H1 (cell line): ENCODE data around the gene IMP3. TPM values are rescaled to one million over a fixed set of nuclear protein-coding genes. Genes with fewer than 3 reads are reported as not detected.

ENCODE experiments used
- CTCF ChIA-PET: fragments of 300-600 bp; sonication (Branson Sonifier 250); formaldehyde crosslinking; loops from one replicate; lab custom pipeline; 2021; ENCODE audit not compliant: partially characterized antibody; lab: Charles Lee
- POLR2A ChIA-PET: fragments of 300-600 bp; sonication (Branson Sonifier 250); formaldehyde crosslinking; loops from one replicate; lab custom pipeline; 2021; ENCODE audit warnings: inconsistent platforms; ENCODE audit not compliant: partially characterized antibody; lab: Charles Lee
- DNase-seq, 2 experiments: peaks; one replicate each; pipeline versions ENCODE4 v3.0.0 to v3.0.0-alpha.2; 2010 to 2022; ENCODE audit warnings: low spot score in 2 of 2, low read depth in 1 of 2, mixed read lengths in 1 of 2
- FAIRE-seq: peaks from 2 replicates; lab custom pipeline; 2011; peaks lifted over from hg19 to GRCh38; lab: Jason Lieb, UNC
- H2AFZ ChIP-seq: 2 replicates; pipeline ENCODE4 v1.8.1; 2012; ENCODE audit warnings: low read length, inconsistent platforms
- H2AK5ac ChIP-seq: 2 replicates; pipeline ENCODE4 v1.6.1; 2013; ENCODE audit warnings: low read depth, low read length
- H2BK120ac ChIP-seq: replicated peaks from 2 replicates; pipeline ENCODE3; 2013; ENCODE audit warnings: low read depth, low read length, inconsistent platforms
- H2BK12ac ChIP-seq: 2 replicates; pipeline ENCODE4 v1.6.1; 2013; ENCODE audit warnings: low read depth, low read length
- H2BK15ac ChIP-seq: 2 replicates; pipeline ENCODE4 v1.6.1; 2013; ENCODE audit warnings: low read length
- H2BK20ac ChIP-seq: 2 replicates; pipeline ENCODE4 v1.6.1; 2013; ENCODE audit warnings: low read length
- H2BK5ac ChIP-seq: 2 replicates; pipeline ENCODE4 v1.6.1; 2013; ENCODE audit warnings: low read depth, low read length
- H3K14ac ChIP-seq: 2 replicates; pipeline ENCODE4 v1.6.1; 2013; ENCODE audit warnings: inconsistent platforms; ENCODE audit not compliant: insufficient read length
- H3K18ac ChIP-seq: 2 replicates; pipeline ENCODE4 v1.6.1; 2013; ENCODE audit warnings: low read length; ENCODE audit errors: extremely low read depth
- H3K23ac ChIP-seq: 2 replicates; pipeline ENCODE4 v1.6.1; 2013; ENCODE audit warnings: inconsistent platforms; ENCODE audit not compliant: insufficient read length
- H3K23me2 ChIP-seq: 2 replicates; pipeline ENCODE4 v1.6.1; 2013; ENCODE audit warnings: low read depth, low read length
- H3K27ac ChIP-seq: 2 replicates; pipeline ENCODE4 v1.6.1; 2011; ENCODE audit warnings: low read depth, low read length, inconsistent platforms
- H3K27me3 ChIP-seq, 4 experiments: replicated peaks in 1 of 4; 1 replicate in 1 of 4; 2 replicates in 3 of 4; pipeline versions ENCODE4 v1.6.1 to v1.8.1; 2011 to 2013; ENCODE audit warnings: low read length in 3 of 4, mild to moderate bottlenecking in 3 of 4, inconsistent platforms in 2 of 4, mixed read lengths in 2 of 4, moderate library complexity in 1 of 4; ENCODE audit not compliant: control insufficient read depth in 3 of 4, insufficient read depth in 3 of 4; ENCODE audit errors: extremely low read depth in 1 of 4
- H3K36me3 ChIP-seq, 4 experiments: 2 replicates each; pipeline versions ENCODE4 v1.6.1 to v1.8.1; 2011 to 2013; ENCODE audit warnings: mild to moderate bottlenecking in 4 of 4, low read length in 3 of 4, moderate library complexity in 2 of 4, control low read depth in 1 of 4, inconsistent platforms in 1 of 4; ENCODE audit not compliant: insufficient read depth in 4 of 4, control insufficient read depth in 2 of 4
- H3K4ac ChIP-seq: replicated peaks from 2 replicates; pipeline ENCODE3; 2013; ENCODE audit warnings: low read length, low read depth, mixed read lengths, inconsistent platforms; ENCODE audit not compliant: insufficient read length
- H3K4me1 ChIP-seq, 4 experiments: replicated peaks in 1 of 4; 1 replicate in 1 of 4; 2 replicates in 3 of 4; pipeline versions ENCODE4 v1.6.1 to v1.8.1; 2011 to 2013; ENCODE audit warnings: low read length in 3 of 4, inconsistent platforms in 2 of 4, mixed read lengths in 1 of 4; ENCODE audit not compliant: insufficient read depth in 4 of 4, control insufficient read depth in 3 of 4
- H3K4me2 ChIP-seq, 2 experiments: 2 replicates each; pipeline versions ENCODE4 v1.6.1 to v1.8.1; 2011 to 2013; ENCODE audit warnings: low read depth in 2 of 2, low read length in 2 of 2, control low read depth in 1 of 2, inconsistent platforms in 1 of 2, mild to moderate bottlenecking in 1 of 2; ENCODE audit not compliant: insufficient read depth in 1 of 2
- H3K4me3 ChIP-seq, 4 experiments: fragments of 200-600, 300-600 bp in 1 of 4; sonication (generic), shearing (Covaris generic), sonication (Bioruptor Twin) in 1 of 4; 2 replicates each; pipeline versions ENCODE4 v1.5.1 to v1.8.1; 2011 to 2016; ENCODE audit warnings: low read length in 4 of 4, low read depth in 3 of 4, control low read depth in 2 of 4, inconsistent platforms in 2 of 4, mild to moderate bottlenecking in 2 of 4, mixed read lengths in 1 of 4, moderate library complexity in 1 of 4; ENCODE audit not compliant: insufficient read depth in 2 of 4; ENCODE audit errors: extremely low read depth in 1 of 4
- H3K56ac ChIP-seq: replicated peaks from 2 replicates; pipeline ENCODE3; 2013; ENCODE audit warnings: low read depth, mild to moderate bottlenecking, mixed read lengths, low read length, inconsistent platforms; ENCODE audit not compliant: insufficient read length
- H3K79me1 ChIP-seq: 2 replicates; pipeline ENCODE4 v1.6.1; 2013; ENCODE audit warnings: low read depth, low read length, control low read depth
- H3K79me2 ChIP-seq, 2 experiments: 2 replicates each; pipeline versions ENCODE4 v1.6.1 to v1.8.1; 2012 to 2013; ENCODE audit warnings: low read length in 2 of 2, mild to moderate bottlenecking in 2 of 2, inconsistent platforms in 1 of 2; ENCODE audit not compliant: insufficient read depth in 2 of 2, control insufficient read depth in 1 of 2
- H3K9ac ChIP-seq, 4 experiments: replicated peaks in 1 of 4; 1 replicate in 1 of 4; 2 replicates in 3 of 4; pipeline versions ENCODE4 v1.6.1 to v1.8.1; 2011 to 2013; ENCODE audit warnings: low read depth in 3 of 4, low read length in 3 of 4, control low read depth in 2 of 4, mild to moderate bottlenecking in 2 of 4, moderate library complexity in 2 of 4, inconsistent platforms in 1 of 4; ENCODE audit errors: extremely low read depth in 1 of 4
- H3K9me3 ChIP-seq, 2 experiments: 2 replicates each; pipeline versions ENCODE4 v1.6.1 to v1.8.1; 2012 to 2013; ENCODE audit warnings: mild to moderate bottlenecking in 2 of 2, moderate library complexity in 2 of 2, control low read depth in 1 of 2, inconsistent platforms in 1 of 2, low read depth in 1 of 2, low read length in 1 of 2, mixed read lengths in 1 of 2; ENCODE audit not compliant: insufficient read depth in 2 of 2
- H4K20me1 ChIP-seq, 2 experiments: replicated peaks in 1 of 2; 2 replicates each; pipeline versions ENCODE3 to v1.8.1; 2011 to 2013; ENCODE audit warnings: inconsistent platforms in 2 of 2, low read length in 2 of 2, mild to moderate bottlenecking in 1 of 2; ENCODE audit not compliant: insufficient read depth in 2 of 2, control insufficient read depth in 1 of 2
- H4K5ac ChIP-seq: 2 replicates; pipeline ENCODE4 v1.6.1; 2013; ENCODE audit warnings: low read length, low read depth, mixed read lengths, inconsistent platforms; ENCODE audit not compliant: insufficient read length
- H4K8ac ChIP-seq: 2 replicates; pipeline ENCODE4 v1.8.0; 2013; ENCODE audit warnings: mild to moderate bottlenecking, moderate library complexity, low read length, inconsistent platforms; ENCODE audit not compliant: insufficient read depth; ENCODE audit errors: extremely low read depth
- H4K91ac ChIP-seq: replicated peaks from 2 replicates; pipeline ENCODE3; 2013; ENCODE audit warnings: low read length, mixed read lengths, inconsistent platforms; ENCODE audit not compliant: insufficient read length
- CREB1 ChIP-seq: IDR thresholded peaks from 2 replicates; pipeline ENCODE4 v1.6.1; 2012; ENCODE audit warnings: inconsistent platforms
- CTBP2 ChIP-seq: IDR thresholded peaks from 2 replicates; pipeline ENCODE4 v1.7.0; 2011; ENCODE audit warnings: borderline replicate concordance, mild to moderate bottlenecking, moderate library complexity, mixed read lengths, low read length; ENCODE audit not compliant: insufficient read depth, insufficient read length
- HDAC6 ChIP-seq: IDR thresholded peaks from one replicate; pipeline ENCODE4 v1.7.1; 2012; ENCODE audit warnings: low read depth, mild to moderate bottlenecking, inconsistent platforms, low read length, moderate library complexity
- PHF8 ChIP-seq: fragments of 200-600 bp; sonication (generic); conservative IDR thresholded peaks from 2 replicates; pipeline ENCODE4 v1.7.1; 2012; ENCODE audit warnings: low read depth, mild to moderate bottlenecking, inconsistent platforms, low read length, moderate library complexity
- TAF7 ChIP-seq: optimal IDR thresholded peaks from 2 replicates; pipeline ENCODE3; 2011; ENCODE audit warnings: low read depth, mild to moderate bottlenecking, inconsistent platforms, low read length, moderate library complexity, borderline replicate concordance
- WGBS, 2 experiments: shearing (Covaris generic) in 1 of 2; methylation state at CpG; one replicate each; pipeline versions ENCODE4 v1.1.6 to v1.1.7; 2013 to 2015; ENCODE audit warnings: low lambda C conversion rate in 2 of 2, mixed read lengths in 2 of 2, inconsistent platforms in 1 of 2, low coverage in 1 of 2, missing lambda C conversion rate in 1 of 2; ENCODE audit not compliant: insufficient replicate concordance in 2 of 2, insufficient coverage in 1 of 2, insufficient read length in 1 of 2; ENCODE audit errors: extremely low coverage in 1 of 2, missing lambda C conversion rate in 1 of 2; 5-methylcytosine and 5-hydroxymethylcytosine counted together
- polyA plus RNA-seq, 7 experiments: library from polyadenylated mRNA; depleted of rRNA in 3 of 7; stranded (reverse) in 5 of 7; unstranded in 2 of 7; fragments of >200 nt in 5 of 7; fragments of 200-250 nt in 2 of 7; gene quantifications; 1 replicate in 5 of 7; 2 replicates in 1 of 7; 4 replicates in 1 of 7; pipeline versions ENCODE4 v1.2.1 to v1.2.3, GENCODE V29; 2011 to 2013; ENCODE audit warnings: missing spikeins in 2 of 7, mixed read lengths in 2 of 7
- total RNA-seq: library from RNA; stranded (reverse); fragmentation: NEBNext Ultra II Directional; extraction: Animal tissue kit (Norgen Biotek cat#: 25700); gene quantifications from 2 replicates; pipeline ENCODE4 v1.2.1, GENCODE V29; 2021
- TF ChIP-seq, protein P1 (sequence below), 3 experiments: IDR thresholded peaks; 1 replicate in 2 of 3; 2 replicates in 1 of 3; pipeline versions ENCODE4 v1.5.1 to v1.6.1; 2011; ENCODE audit warnings: low read length in 3 of 3, mild to moderate bottlenecking in 3 of 3, inconsistent platforms in 2 of 3, low read depth in 1 of 3, moderate library complexity in 1 of 3; ENCODE audit not compliant: insufficient read depth in 1 of 3; ENCODE audit errors: control extremely low read depth in 1 of 3
- TF ChIP-seq, protein P2 (sequence below): IDR thresholded peaks from 2 replicates; pipeline ENCODE4 v1.6.1; 2012; ENCODE audit warnings: inconsistent platforms
- TF ChIP-seq, protein P3 (sequence below): IDR thresholded peaks from 2 replicates; pipeline ENCODE4 v1.6.1; 2011; ENCODE audit warnings: low read length, improper control_type of control experiment

The IMP3 gene
- total and polyA plus RNA-seq, 2 of the 8 experiments (the other 6 are each of a cell fraction or from before 2014, with no cell fraction given), result 114 to 273 TPM

DNA sequence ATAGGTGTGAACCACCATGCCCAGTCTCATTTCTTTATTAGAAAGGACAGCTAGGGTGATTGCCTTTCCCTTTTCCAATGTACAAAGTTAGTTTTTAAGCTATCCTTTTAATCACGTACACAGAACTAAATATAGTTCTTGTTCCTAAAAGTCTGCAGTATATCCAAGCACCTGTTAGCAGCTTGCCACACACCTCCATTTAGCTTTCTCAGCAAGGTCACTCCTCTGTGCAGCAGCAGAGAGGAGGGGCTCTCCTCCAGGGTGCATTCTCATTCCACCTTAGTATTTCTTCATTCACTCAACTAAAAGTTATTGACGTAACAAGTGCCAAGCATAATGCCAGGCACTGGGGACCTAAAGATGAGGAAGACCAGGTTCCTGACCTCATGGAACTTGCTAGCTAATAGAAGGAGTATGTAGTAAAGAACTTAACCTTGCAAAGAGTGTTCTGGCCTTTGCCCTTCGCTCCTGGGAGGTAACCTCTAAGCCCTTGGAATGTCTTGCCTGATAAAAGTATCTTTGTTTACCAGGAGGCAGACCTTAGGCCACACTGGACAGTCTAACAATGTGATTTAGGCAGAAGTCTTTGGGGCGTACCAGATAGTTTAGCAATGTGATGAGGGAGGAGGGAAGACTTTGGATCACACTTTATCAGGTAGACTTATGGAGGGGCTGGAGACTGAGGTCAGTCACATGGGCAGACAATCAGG lies 48.2 kb downstream of the IMP3 start:
- Histone ChIP-seq H3K23me2 (no peaks in the 10 kb centered on the region), H3K4ac (no peak overlapping the region), H4K5ac (no peak overlapping the region), H3K4me2 (no peak overlapping the region), H2BK12ac (no peak overlapping the region), H3K14ac (no peak overlapping the region), H3K4me3 (no peak overlapping the region), H3K18ac (no peak overlapping the region), H3K9ac (no peak overlapping the region), H3K27me3 (no peaks in the 10 kb centered on the region), H3K23ac (no peak overlapping the region), H2BK15ac (no peak overlapping the region), H3K9me3 (no peaks in the 10 kb centered on the region), H2BK5ac (no peak overlapping the region), H3K4me1 (no peaks in the 10 kb centered on the region), H4K91ac (no peak overlapping the region), H3K36me3 (peaks cover 0 to 5% (median 1%) of the 10 kb centered on the region in 4 experiments; a peak in 3 of 8 replicates), H3K79me2 (no peaks in the 10 kb centered on the region), H3K27ac (no peak overlapping the region), H4K8ac (no peak overlapping the region), H3K79me1 (no peaks in the 10 kb centered on the region), H2BK120ac (no peak overlapping the region), H2AK5ac (no peak overlapping the region), H4K20me1 (no peaks in the 10 kb centered on the region), H3K56ac (no peak overlapping the region), H2AFZ (no peak overlapping the region), H2BK20ac (no peak overlapping the region)
- DNase-seq, result no peak
- POLR2A ChIA-PET, result interaction anchor here (1.0 to 2.7 kb wide), 4 partner anchors 8 to 168 kb away, joined by 3 to 9 read pairs (median 4); partner anchors contain the start of gene PTPN9
- 97% methylated on average over 4 of the region's 4 CpGs; no CpG with 5 or more reads in 1 of the 2 experiments for WGBS, 2 experiments
- no peak for FAIRE-seq
- CTCF ChIA-PET, result interaction anchor here (0.9 to 4.2 kb wide), 6 partner anchors 10 to 223 kb away, joined by 3 to 23 read pairs (median 3); partner anchors contain the start of gene MAN2C1
- TF ChIP-seq, protein P1, sequence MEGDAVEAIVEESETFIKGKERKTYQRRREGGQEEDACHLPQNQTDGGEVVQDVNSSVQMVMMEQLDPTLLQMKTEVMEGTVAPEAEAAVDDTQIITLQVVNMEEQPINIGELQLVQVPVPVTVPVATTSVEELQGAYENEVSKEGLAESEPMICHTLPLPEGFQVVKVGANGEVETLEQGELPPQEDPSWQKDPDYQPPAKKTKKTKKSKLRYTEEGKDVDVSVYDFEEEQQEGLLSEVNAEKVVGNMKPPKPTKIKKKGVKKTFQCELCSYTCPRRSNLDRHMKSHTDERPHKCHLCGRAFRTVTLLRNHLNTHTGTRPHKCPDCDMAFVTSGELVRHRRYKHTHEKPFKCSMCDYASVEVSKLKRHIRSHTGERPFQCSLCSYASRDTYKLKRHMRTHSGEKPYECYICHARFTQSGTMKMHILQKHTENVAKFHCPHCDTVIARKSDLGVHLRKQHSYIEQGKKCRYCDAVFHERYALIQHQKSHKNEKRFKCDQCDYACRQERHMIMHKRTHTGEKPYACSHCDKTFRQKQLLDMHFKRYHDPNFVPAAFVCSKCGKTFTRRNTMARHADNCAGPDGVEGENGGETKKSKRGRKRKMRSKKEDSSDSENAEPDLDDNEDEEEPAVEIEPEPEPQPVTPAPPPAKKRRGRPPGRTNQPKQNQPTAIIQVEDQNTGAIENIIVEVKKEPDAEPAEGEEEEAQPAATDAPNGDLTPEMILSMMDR (IDR thresholded peaks at IDR 0.05; ENCODE audit: control extremely low read depth in 1 of 3, insufficient read depth in 1 of 3, low read depth in 1 of 3, low read length in 3 of 3), result no peak
- TF ChIP-seq, protein P2, sequence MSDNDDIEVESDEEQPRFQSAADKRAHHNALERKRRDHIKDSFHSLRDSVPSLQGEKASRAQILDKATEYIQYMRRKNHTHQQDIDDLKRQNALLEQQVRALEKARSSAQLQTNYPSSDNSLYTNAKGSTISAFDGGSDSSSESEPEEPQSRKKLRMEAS, result no peak
- TF ChIP-seq CREB1 (no peak), CTBP2 (no peak), HDAC6 (no peak), TAF7 (no peak), PHF8 (no peak)
- TF ChIP-seq, protein P3, sequence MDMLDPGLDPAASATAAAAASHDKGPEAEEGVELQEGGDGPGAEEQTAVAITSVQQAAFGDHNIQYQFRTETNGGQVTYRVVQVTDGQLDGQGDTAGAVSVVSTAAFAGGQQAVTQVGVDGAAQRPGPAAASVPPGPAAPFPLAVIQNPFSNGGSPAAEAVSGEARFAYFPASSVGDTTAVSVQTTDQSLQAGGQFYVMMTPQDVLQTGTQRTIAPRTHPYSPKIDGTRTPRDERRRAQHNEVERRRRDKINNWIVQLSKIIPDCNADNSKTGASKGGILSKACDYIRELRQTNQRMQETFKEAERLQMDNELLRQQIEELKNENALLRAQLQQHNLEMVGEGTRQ, result no peak
